MCF 10A (cell line): ENCODE measurements around the gene NAA30. TPM values are rescaled to one million over a fixed set of nuclear protein-coding genes. Genes with fewer than 3 reads are reported as not detected.

Experiments
- BruUV-seq: library from RNA; stranded (reverse); fragments of 400-500 nt; replicated peaks from 2 replicates; lab custom pipeline; 2021; lab: Mats Ljungman, UMichigan
- CTCF ChIA-PET: fragments of 300-600 bp; sonication (Branson Sonifier 250); formaldehyde crosslinking; extraction: SDS; loops from one replicate; lab custom pipeline; 2021; ENCODE audit warnings: antibody characterized with exemption, inconsistent platforms; lab: Yijun Ruan, JAX
- POLR2A ChIA-PET: fragments of 300-600, 350-650 bp; sonication (Branson Sonifier 250); formaldehyde crosslinking; extraction: SDS; loops from one replicate; lab custom pipeline; 2020; ENCODE audit warnings: antibody characterized with exemption, inconsistent platforms; lab: Yijun Ruan, JAX
- DNase-seq: peaks from one replicate; pipeline ENCODE4 v3.0.0-alpha.2; 2018; ENCODE audit not compliant: unreplicated experiment
- H3K27ac Mint-ChIP-seq: one replicate; pipeline ENCODE4 v1.8.0; 2022; ENCODE audit warnings: mild to moderate bottlenecking, low read depth, mixed read lengths; ENCODE audit not compliant: unreplicated experiment
- H3K27me3 Mint-ChIP-seq: one replicate; pipeline ENCODE4 v1.8.0; 2022; ENCODE audit warnings: mixed read lengths; ENCODE audit not compliant: insufficient read depth, unreplicated experiment
- H3K36me3 Mint-ChIP-seq: one replicate; pipeline ENCODE4 v1.8.0; 2022; ENCODE audit warnings: mild to moderate bottlenecking, moderate library complexity, mixed read lengths; ENCODE audit not compliant: insufficient read depth, unreplicated experiment
- H3K4me1 Mint-ChIP-seq: one replicate; pipeline ENCODE4 v1.8.0; 2022; ENCODE audit warnings: mixed read lengths; ENCODE audit not compliant: insufficient read depth, unreplicated experiment
- H3K4me3 Mint-ChIP-seq: one replicate; pipeline ENCODE4 v1.8.0; 2022; ENCODE audit warnings: mild to moderate bottlenecking, moderate library complexity, mixed read lengths; ENCODE audit not compliant: unreplicated experiment
- H3K9me3 Mint-ChIP-seq: one replicate; pipeline ENCODE4 v1.8.0; 2022; ENCODE audit warnings: mixed read lengths; ENCODE audit not compliant: unreplicated experiment
- CTCF ChIP-seq: fragments of 200-600 bp; IDR thresholded peaks from one replicate; pipeline ENCODE4 v1.8.0; 2022; ENCODE audit warnings: antibody characterized with exemption, mild to moderate bottlenecking; ENCODE audit not compliant: unreplicated experiment
- intact Hi-C: fragments of 100-400 bp; cut with micrococcal nuclease; formaldehyde crosslinking; loops from 2 replicates; pipeline ENCODE4 v1.14.1; 2022
- total RNA-seq: library from RNA; stranded (reverse); gene quantifications from 2 replicates; pipeline ENCODE4 v1.2.3, GENCODE V29; 2022

NAA30 gene
- total RNA-seq, 1 experiment from 2014 or later: 21.1 TPM

- CTCF ChIA-PET: no interaction called here
- POLR2A ChIA-PET: no interaction called here
- intact Hi-C loops: no loop called here
- no peaks in the 10 kb centered on the region for H3K9me3 Mint-ChIP-seq
- no peak for TF ChIP-seq CTCF
- H3K4me3 Mint-ChIP-seq: no peak overlapping the region
- BruUV-seq: no TSS peak
- no peak for DNase-seq
- peaks cover 3% of the 10 kb centered on the region for H3K36me3 Mint-ChIP-seq
- H3K27ac Mint-ChIP-seq: no peak overlapping the region
- no peaks in the 10 kb centered on the region for H3K27me3 Mint-ChIP-seq
- peaks cover 4% of the 10 kb centered on the region for H3K4me1 Mint-ChIP-seq
Measured at GRCh38 chr14:57417228-57417627, 26.8 kb downstream of the NAA30 start.

- Mint-ChIP-seq H3K36me3 (no peaks in the 10 kb centered on the region), H3K4me1 (peaks cover 4% of the 10 kb centered on the region), H3K9me3 (no peaks in the 10 kb centered on the region), H3K27ac (no peak overlapping the region), H3K27me3 (no peaks in the 10 kb centered on the region), H3K4me3 (no peak overlapping the region)
- intact Hi-C loops: no loop called here
- DNase-seq: no peak
- ChIA-PET POLR2A (no interaction called here), CTCF (no interaction called here)
- TF ChIP-seq CTCF: no peak
- BruUV-seq: no TSS peak
Measured at GRCh38 chr14:57418999-57419398, 28.6 kb downstream of the NAA30 start.

- Mint-ChIP-seq H3K27ac (no peak overlapping the region), H3K27me3 (no peaks in the 10 kb centered on the region), H3K4me1 (peaks cover 4% of the 10 kb centered on the region), H3K36me3 (no peaks in the 10 kb centered on the region), H3K9me3 (no peaks in the 10 kb centered on the region), H3K4me3 (no peak overlapping the region)
- DNase-seq: no peak
- ChIA-PET POLR2A (interaction anchor here (0.7 kb wide), 1 partner anchor 17 kb away, joined by 3 read pairs; no protein-coding TSS in a partner anchor), CTCF (no interaction called here)
- BruUV-seq: no TSS peak
- intact Hi-C loops: no loop called here
- TF ChIP-seq CTCF: no peak
Measured at GRCh38 chr14:57420033-57420432, 29.6 kb downstream of the NAA30 start.

GRCh38 chr14:57420986-57421385 is 30.6 kb downstream of the NAA30 start:
- DNase-seq: no peak
- H3K4me3 Mint-ChIP-seq: no peak overlapping the region
- no TSS peak for BruUV-seq
- ChIA-PET POLR2A (no interaction called here), CTCF (no interaction called here)
- intact Hi-C loops: no loop called here
- no peak for TF ChIP-seq CTCF
- H3K4me1 Mint-ChIP-seq: peaks cover 4% of the 10 kb centered on the region
- no peaks in the 10 kb centered on the region for H3K9me3 Mint-ChIP-seq
- H3K27me3 Mint-ChIP-seq: no peaks in the 10 kb centered on the region
- H3K36me3 Mint-ChIP-seq: no peaks in the 10 kb centered on the region
- H3K27ac Mint-ChIP-seq: no peak overlapping the region
